HuH-7.5 (cell line): ENCODE data around the gene ABLIM3.

ENCODE experiments used
- DNase-seq: peaks from one replicate; pipeline ENCODE4 v3.0.0; 2011; ENCODE audit warnings: low spot score

The ABLIM3 gene

DNA sequence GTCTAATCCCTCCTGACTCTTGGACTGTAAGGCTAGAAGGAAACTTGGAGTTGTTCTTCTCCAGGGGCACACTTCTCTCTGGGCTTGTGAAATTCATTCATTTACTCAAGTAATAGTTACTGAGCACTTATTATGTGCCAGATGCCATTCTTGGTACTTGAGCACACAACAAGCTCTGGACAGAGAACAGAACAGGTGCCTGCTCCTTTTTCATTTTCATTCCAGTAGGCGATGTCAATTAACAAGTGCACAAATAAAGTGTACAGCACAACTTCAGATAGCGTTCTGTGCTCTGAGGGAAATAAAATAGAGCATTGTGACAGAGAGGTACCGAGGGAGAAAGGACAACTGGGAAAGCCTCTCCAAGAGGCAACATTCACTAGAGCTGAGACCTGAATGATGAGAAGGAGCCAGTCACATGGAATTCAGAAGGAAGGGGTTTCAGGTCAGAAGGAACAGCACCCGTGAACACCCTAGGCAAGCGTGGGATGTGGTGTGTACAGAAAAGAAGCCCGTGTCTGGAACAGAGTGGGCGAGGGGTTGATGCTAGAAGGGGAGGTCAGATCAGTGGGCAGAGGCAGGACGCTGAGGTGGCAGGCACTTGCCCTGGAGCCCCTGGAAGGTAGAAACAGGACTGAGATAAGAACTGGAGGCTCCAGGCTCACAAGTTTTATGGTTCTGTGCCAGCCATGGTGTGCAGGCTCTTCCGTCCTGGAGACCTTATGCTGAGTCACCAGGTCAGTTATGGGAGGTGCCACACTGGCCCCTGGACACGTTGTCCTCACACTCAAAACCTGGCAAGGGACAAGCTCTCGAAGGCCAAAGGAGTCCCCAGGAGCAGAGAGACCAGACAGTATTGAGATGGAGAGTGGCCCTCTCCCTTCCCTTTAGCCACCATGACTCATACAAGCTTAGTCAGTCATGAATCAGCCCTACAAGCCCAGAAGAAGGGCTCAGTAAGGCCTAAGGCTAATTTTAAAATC is 7.2 kb upstream of the ABLIM3 start:
- DNase-seq = no peak

DNA sequence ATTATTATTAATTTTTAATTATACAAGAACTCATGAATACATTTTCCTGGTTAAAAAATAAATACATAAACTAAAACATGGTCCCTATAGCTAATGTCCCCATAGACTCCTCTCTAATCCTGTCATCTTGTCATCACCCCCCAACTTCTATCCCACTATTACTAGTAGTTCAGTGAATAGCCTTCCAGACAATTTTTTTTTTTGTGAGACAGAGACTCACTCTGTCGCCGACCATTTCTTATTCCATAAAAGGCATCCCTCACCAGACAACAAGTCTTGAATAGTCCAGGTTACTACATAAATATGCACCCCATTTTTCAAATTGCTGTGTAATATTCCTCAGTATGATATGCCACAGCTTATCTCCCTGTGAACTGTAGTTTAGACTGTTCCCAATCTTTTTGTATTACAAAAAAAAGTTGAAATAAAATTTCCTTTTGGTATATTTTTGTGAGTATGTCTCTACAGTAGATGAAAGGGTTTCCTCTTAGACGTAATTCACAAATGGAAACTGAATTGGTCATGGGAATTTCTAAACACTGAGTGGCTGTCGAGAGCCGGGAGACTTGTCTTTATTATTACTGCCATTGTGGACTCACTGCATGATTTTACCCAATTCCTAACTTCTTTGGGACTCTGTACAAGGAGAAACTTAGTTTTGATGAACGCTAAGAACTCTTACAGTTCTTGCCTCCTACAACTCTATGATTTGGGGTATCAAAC is 6.4 kb upstream of the ABLIM3 start:
- DNase-seq = no peak

DNA sequence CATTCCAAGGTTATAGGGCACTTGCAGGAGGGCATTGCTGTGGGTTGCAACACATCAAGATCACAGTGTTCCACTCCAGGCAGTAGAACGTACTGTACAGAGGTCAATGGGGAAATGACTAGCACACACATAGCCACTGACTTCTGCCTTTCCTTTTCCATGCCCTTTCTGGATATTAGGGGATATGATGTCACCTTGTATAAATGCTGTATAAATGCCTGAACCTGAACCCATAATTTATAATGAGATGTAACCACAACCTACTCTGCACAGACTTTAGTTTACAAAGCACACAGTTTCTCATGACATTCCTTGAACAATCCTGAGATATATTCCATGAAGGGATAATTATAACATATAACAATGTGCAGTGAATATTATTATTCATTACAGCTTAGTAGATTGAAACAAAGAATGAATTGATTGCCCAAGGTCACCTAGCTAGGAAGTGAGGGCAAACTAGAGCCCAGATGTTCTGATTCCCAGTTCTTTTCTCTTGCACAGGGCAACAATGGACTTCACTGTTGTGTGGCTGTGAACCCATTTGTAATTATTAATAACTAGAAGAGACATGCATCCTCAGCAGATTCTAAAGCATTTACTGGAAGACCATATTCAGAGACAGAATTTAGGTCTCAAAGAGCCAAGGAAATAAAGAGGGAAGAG is 5.6 kb upstream of the ABLIM3 start:
- no peak for DNase-seq

DNA sequence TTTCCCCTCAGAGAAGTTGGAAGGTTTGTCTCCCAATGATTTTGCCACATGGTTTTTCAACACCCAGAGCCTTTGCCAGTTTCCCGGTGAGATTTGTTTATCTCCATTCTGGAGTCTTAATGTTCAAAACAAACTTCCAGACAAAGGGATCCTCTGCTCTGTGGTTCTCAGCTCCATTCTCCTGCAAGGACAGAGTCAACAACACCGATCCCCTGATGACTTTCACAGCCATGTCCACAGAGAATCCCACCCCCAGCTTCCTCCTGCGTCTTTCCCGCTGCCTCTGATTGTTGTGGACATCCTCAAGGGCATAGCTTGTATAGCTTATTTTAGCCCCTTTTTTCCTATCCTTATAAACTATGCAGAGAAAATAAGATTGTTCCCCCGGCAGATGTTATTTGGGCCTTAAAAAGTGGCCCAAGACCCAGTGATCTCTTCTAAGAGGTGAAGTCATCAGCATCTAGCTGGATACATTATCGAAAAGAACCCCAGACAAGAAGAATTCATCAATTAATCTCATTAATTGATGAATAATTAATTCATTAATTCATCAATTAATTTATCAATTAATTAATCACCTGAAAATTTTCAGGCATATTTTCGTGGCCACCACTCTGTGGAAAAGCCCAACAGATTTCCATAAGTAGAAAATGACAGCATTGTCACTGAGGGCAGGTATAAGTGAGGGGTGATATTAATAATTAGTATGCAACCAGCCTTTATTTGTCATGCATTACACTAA is 2.9 kb upstream of the ABLIM3 start:
- no peak for DNase-seq

DNA sequence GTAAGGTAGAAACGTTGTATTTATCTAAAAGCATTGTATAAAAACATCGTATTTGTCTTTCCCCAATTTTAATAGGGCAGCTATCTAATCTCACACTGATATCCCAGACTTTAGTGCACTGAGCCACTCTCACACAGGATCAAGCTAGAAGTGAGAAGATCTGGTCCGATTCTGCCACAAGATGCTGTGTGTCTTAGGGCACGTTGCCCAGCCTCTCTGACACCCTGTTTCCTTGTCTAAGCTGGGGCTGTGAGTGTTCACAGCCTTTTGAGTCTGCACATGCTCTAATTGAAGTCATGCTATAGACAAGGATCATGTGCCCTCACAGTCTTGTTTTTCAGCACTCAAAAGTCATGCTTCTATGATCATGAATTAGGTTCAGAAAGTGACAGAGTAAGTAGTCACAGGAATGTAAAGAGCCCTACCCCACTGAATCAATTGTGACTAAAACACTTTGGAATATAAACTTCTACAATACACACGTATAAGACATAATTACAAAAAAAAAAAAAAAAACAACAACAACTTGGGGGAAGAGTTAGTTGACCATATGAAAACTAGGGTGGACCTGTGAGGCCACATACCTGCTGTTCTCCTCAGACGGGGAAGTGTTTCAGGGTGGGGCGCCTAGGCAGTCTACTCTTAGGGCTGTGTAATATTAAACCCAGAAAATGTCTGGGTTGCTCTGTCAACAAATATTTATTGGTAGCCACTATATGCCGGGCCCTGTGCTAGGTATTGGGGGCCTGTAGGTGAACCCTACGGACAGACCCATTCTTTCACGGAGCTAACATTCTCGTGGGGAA is 893 bp upstream of the ABLIM3 start:
- DNase-seq = no peak

DNA sequence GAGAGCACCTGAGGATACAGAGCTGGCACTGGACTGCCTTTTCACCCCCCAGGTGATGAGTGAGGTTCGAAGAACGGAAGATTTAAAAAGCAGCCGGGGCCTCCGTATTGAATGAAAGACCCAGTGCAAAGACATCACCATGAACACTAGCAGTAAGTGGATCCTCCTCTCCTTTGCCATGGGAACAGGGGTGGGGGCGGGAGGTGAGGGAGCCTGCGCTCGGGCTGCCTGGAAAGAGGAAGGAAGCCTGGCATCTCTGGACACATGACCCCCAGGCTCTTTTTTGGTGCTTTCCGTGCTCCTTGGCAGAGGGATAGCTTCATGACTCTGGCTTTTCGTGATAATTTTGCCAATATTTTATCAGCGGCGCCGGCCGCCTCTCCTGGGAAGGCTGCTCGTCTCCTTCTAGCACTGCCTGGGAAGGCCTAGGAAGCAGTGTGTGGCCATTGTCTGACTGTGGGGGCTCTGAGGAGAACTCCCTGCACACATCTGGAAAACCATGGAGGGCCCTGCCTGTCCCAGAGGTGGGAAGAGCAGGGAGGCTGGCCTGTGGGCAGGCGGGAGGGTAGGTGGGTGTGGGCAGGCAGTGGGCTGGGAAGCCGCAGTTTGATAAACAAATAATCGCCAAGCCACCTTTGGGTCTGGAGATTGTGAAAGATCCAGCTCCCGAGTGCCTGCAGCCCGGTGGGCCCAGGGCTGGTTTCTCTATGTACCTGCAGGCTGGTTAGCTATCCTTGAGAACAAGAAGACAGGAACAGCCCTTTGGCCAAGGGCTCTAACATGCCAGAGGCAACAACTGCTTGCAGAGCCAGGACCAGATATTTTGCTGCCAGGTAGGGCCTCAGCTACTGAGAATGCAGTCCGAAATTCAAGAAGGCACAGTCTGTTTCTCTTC is 911 bp downstream of the ABLIM3 start:
- no peak for DNase-seq

DNA sequence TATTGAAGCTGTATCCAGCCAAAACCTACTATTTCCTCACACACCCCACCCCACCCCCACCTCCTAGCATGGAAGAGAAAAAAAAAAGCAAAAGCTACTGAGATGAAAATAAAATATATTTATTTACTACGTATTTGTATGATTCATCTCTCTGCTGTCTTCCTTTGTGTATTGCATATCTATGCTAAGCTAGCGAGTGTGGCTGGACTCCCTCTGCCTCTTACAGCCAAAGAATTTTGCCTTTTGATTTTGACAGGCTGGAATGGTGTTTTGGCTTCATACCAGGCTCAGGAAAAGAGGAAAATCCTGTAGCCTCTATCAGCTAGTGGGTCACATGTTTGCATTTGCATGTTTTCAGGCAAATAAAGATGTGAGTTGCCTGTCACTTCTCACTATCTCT is 2.2 kb downstream of the ABLIM3 start:
- DNase-seq = no peak

DNA sequence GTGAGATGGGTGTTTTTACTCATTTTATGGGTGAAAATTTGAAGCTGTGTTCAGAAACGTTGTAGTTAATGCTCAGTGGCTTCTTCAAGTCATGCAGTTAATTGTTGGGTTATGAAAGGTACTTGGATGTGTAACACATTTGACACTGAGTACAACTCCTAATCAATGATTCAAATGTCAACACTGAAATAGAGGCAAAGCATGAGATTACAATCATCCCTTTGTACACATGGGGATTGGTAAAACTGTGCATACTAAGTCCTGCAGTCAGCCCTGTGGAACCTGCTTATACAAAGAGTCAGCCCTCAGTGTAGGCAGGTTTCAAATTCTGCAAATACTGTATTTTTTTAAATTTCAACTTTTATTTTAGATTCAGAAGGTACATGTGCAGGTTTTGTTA is 3.3 kb downstream of the ABLIM3 start:
- no peak for DNase-seq

DNA sequence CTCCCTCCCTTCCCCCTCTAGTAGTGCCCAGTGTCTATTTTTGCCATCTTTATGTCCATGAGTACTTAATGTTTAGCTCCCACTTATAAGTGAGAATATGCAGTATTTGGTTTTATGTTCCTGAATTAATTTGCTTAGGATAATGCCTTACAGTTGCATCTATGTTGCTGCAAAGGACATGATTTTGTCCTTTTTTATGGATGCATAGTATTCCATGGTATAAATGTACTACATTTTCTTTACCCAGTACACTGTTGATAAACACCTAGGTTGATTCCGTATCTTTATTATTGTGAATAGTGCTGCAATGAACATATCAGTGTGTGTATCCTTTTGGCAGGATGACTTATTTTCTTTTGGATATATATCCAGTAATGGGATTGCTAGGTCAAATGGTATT is 3.8 kb downstream of the ABLIM3 start:
- DNase-seq = no peak

DNA sequence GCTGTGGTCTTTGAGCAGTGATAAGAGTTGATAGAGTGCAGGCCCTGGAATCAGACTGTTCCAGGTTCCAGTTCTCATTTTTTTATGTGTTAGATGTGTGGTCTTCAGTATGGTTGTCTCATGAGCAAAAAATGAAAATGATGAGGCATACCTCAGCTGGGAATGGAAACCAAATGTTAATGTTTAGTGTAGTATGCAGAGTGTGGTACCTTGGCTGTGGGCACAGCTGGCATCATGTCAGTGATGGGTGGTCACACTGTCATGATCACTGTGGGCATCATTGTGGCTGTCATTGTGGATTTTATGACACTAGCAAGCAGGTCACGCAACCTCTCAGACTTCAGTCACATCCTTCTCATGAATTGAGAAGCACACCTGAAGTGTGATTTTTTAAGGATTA is 6.4 kb downstream of the ABLIM3 start:
- DNase-seq = no peak

DNA sequence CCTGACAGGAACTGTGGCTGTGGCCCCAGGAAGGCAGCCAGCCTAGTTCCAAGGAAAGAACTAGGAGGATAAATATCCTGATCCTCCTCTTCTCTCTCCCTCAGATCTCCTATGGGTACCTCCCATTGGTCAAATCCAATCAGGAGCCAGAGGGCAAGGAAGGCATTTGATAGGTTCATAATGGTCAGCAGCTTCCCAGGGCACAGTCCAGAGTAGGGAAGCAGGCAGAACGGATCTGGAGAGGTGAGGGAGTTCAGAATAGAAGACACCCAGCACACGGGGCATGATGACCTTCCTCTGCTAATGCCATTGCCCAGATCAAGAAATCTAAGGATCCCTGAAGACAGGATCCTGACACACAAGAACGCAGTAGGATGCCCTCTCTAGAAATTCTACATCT is 8.6 kb downstream of the ABLIM3 start:
- no peak for DNase-seq

DNA sequence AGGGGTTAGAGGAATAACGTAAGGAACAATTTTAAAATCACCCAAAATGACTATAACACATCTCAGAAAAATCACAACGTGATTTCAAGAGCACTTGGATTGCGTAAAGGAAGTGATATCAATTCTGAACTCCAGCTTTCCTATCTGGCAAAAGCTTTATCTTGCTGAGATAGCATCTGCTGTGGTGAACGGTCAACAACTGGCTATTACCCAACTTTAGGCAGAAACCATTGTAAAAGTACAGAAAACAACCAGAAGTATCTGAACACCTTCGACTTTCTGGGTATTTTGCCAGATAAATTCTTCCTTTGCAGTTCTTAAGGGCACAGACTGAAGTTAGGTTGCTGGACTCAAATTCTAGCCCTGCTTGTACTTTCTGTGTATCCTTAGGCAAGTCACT is 9.2 kb downstream of the ABLIM3 start:
- no peak for DNase-seq

DNA sequence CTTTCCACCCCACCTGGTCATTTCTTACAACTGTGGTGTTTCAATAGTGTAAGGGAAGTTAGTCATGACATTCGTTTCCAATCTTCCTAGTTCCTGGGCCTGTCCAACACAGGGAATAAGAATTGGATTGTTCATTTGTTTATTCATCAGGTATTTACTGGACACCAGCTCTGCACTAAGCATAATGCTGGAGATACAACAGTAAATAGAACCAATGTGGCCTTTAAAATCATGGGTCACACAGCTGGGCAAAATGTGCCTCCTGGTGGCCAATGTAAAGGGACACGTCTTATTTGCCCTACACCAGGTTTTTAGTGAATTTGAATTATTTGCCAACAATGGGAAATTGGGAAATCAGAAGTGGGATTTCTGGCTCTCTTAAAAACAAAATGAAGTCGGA is 10.4 kb downstream of the ABLIM3 start:
- DNase-seq = no peak

DNA sequence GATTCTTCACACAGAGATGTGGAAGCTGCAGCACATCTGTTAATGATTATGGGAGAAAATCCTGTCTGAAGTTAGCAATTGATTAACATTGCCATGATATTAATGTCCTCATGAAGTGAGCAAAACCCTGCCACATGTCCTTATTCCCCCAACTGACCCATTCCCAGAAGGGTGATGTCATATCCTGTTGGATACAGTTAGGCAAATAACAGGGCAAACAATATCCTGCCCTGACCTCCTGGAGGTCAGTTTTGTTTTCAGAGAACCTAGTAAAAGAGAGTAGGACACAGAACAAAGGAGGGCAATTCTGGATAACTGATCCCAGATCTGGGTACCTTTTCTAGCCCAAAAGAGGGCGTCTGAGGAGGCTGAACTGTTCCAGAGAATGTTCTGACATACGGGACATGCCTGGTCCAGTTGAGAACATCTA is 11.0 kb downstream of the ABLIM3 start:
- DNase-seq = no peak

DNA sequence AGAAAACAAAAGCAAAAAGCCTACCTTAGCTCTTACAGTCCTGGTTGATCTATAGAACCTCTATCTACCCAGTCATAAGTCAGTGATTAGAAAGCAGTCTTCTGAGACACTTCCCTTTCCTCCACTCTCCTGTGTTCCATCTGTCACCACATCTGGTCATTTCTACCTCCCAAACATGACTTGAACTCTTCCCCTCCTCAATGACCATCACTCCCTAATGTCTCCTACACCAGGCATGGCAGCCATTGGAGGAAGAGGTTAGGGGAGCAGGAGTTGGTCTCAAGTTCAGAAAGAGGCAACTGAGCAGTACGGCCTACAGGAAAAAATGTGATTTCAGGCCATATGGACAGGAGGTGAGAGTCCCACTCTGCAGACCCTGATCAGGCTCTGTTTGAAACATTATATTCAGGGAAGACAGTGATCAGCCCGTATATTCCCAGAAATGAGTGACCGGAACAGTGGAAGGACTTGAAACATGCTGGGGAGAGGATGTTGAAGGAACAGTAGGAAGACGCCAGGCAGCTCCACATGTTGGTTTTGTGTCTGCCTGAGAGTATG is 12.0 kb downstream of the ABLIM3 start:
- DNase-seq = no peak

DNA sequence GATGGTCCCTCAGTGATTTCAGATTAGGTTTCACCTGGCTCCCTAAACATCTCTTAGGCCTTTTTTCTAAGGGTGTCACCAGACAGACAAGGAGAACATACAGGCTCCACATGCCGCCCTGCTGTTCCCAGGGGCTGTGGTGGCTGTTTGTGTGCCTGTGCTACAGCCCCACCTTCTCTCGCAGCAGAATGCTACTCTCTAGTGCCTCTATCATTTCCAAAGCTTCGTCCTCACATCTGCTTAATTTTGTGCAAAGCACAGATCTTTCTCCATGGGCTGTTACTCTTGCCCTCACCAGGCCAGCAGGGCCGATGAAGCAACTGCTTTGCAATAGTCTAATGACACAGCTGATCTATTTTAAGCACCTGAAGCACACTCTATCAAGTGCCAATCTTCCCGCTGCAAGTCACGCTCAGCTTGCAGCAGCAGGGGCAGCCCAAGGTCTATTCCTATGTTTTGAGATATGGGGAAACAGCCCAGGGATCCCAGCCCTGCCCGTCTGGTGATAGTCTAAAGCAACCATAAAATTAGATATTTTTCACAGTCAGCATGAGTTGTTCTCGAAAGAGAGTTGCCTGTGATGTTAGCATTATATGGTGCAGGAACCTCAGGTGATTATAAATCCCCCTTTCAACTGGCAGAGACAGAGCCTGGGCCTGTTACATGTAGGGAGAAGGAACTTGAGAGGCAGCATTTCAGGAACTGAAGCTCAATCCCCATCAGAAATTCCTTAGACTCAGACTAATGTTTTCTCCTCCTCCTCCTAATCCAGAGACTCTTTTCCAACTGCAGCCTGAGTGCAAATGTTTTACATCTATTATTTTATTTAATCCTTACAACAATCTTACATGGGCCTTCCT is 12.7 kb downstream of the ABLIM3 start:
- no peak for DNase-seq

DNA sequence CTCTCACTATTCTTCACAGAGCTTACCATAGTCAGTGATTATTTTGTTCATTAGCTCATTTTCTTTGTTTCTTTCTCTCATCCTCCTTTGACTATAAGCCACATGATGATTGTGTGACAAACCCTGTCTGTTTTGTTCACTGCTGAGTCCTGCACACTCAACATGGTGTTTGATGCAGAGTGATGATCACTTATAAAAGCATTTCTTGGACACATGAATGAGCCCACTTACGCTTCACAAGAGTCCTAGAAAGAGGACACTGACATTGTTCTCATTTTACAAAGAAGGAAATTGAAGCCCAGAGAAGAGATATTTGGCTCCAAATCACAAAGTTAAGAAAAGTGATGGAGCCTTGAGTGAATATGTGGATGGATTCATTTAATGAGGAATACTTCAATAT is 13.4 kb downstream of the ABLIM3 start:
- DNase-seq = no peak

DNA sequence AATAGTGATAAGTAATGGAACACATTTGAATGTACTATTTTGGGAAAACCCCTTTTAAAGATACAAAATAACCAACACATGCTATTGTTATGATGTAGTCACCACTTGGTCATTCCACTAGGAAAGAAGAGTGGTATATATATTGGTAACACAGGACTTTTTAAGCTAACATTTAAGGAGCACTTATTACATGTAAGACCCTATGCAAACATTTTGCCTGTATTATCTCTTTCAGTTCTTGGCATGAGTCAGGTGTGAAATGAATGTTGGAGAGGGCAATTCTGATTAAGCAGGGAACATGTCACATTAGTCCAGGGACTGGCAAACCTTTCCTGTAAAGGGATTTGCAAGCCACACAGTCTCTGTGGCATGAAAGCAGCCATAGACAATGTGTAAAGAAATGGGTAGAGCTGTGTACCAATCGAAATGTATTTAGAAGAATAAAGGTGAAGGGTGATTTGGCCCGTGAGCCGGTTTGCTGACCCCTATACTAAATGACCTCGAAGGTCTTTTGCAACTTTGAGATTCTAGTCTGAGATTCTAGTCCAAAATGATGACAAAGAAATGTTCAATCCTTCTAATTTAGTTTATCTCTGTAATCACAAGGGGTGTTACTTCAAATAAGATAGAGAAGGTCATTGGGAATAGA is 15.3 kb downstream of the ABLIM3 start:
- no peak for DNase-seq
